GM12892 (cell line): ENCODE data around the gene RBM33.

ENCODE experiments used
- POLR2A ChIP-seq: IDR thresholded peaks from 2 replicates; pipeline ENCODE4 v1.6.1; 2011; ENCODE audit warnings: low read depth, low read length, control low read depth
- POLR2AphosphoS5 ChIP-seq: IDR thresholded peaks from 2 replicates; pipeline ENCODE4 v1.6.1; 2011; ENCODE audit warnings: low read depth, low read length, control low read depth

DNA sequence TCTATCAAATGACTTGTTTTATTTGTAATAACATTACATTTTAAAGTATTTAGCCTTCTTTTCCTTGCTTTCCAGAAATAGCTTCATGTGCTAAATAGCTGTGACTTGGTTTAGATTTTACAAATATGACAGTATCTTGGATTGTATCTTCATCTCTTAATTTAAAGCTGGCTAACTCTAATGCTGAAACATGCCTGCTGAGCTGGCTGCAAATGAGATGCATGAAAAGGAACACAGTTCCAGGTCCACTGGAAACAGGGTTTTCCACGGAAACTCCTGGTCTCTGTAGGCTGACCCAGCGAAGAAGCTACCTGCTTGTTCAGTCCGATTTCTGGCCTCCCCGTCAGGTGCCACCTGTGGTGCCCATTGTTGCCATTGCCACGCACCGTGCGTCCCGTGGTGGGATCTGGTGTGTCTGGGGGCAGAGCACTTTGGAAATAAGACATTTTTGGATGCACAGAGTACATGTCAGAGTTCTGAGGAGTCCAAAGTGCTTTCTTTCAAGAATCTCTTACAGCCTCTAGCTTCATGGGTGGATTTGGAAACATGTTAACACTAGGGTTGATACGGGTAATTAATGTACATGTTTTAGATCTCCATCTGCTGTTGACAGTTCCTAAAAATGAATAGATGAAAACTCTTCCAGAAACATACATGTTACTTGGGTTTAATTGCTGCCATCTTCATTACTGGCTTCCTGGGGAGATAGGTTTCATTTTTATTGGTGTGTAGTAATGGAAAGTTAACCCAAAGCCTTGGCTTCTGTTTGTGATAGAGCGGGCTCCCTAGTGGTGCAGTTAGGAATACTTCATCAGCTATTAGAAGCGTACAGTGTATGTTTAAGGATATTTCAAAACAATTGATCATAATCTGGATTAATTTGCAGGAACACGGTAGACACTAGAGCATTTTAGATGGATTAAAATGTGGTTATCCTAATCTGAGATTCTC lies 122.8 kb downstream of the RBM33 start:
- TF ChIP-seq POLR2A (no peak), POLR2AphosphoS5 (no peak)
